Gastroesophageal sphincter (tissue), 3 donors: ENCODE data around the gene FKBP15.

Source experiments
- CTCF ChIP-seq, 4 experiments: fragments of 200-600 bp in 2 of 4; fragments of 450-650 bp in 2 of 4; sonication (generic) in 1 of 4; IDR thresholded peaks; one replicate each; pipeline ENCODE4 v1.5.1; 2017 to 2019; ENCODE audit warnings: antibody characterized with exemption in 4 of 4, mild to moderate bottlenecking in 2 of 4, moderate library complexity in 2 of 4
- EP300 ChIP-seq: sonication (generic); formaldehyde crosslinking; IDR thresholded peaks from one replicate; pipeline ENCODE4 v1.6.1; 2017; ENCODE audit warnings: antibody characterized with exemption, mild to moderate bottlenecking
- POLR2A ChIP-seq, 2 donors: fragments of 450-650 bp; IDR thresholded peaks; one replicate each; pipeline ENCODE4 v1.6.1; 2017; ENCODE audit warnings: antibody characterized with exemption in 2 of 2, mild to moderate bottlenecking in 2 of 2, moderate library complexity in 1 of 2
- POLR2AphosphoS5 ChIP-seq: sonication (generic); formaldehyde crosslinking; IDR thresholded peaks from one replicate; pipeline ENCODE4 v1.6.1; 2017; ENCODE audit warnings: antibody characterized with exemption

- TF ChIP-seq CTCF (IDR thresholded peaks at IDR 0.05), result no peak
- no peak for TF ChIP-seq POLR2AphosphoS5
- no peak for TF ChIP-seq POLR2A (IDR thresholded peaks at IDR 0.05)
- TF ChIP-seq EP300, result no peak
Measured at GRCh38 chr9:113241161-113241560, 20.1 kb upstream of the FKBP15 start.
